Gastroesophageal sphincter (tissue), 4 donors: ENCODE data around the gene SLC8A1. TPM values are rescaled to one million over a fixed set of nuclear protein-coding genes. Genes with fewer than 3 reads are reported as not detected.
A peak's percentile ranks its signal among the peaks of the same experiment; 100 is the strongest.

ENCODE experiments used
- ATAC-seq: fragments of 150-250 bp; one replicate; pipeline ENCODE4 v1.9.1; 2016; ENCODE audit warnings: mild to moderate bottlenecking, moderate library complexity
- H3K27ac ChIP-seq, 4 donors: fragments of 200-600 bp; sonication (generic) in 3 of 4; 1 replicate in 3 of 4; 2 replicates in 1 of 4; pipeline ENCODE4 v1.5.1; 2016 to 2019
- H3K27me3 ChIP-seq: fragments of 200-600 bp; sonication (generic); one replicate; pipeline ENCODE4 v1.5.1; 2019
- H3K36me3 ChIP-seq, 2 donors: fragments of 200-600 bp; sonication (generic); one replicate each; pipeline ENCODE4 v1.5.1; 2019; ENCODE audit warnings: control low read depth in 1 of 2
- H3K4me1 ChIP-seq, 3 donors: fragments of 200-600 bp; sonication (generic); 1 replicate in 2 of 3; 2 replicates in 1 of 3; pipeline ENCODE4 v1.5.1; 2016 to 2019; ENCODE audit warnings: control low read depth in 2 of 3
- H3K4me3 ChIP-seq, 2 donors: fragments of 200-600 bp; sonication (generic); one replicate each; pipeline ENCODE4 v1.5.1; 2019; ENCODE audit warnings: mild to moderate bottlenecking in 1 of 2, moderate library complexity in 1 of 2
- H3K9me3 ChIP-seq, 3 donors: fragments of 200-600 bp; sonication (generic); one replicate each; pipeline ENCODE4 v1.5.1; 2017 to 2019; ENCODE audit warnings: control low read depth in 2 of 3
- CTCF ChIP-seq, 4 experiments: fragments of 200-600 bp in 2 of 4; fragments of 450-650 bp in 2 of 4; sonication (generic) in 1 of 4; IDR thresholded peaks; one replicate each; pipeline ENCODE4 v1.5.1; 2017 to 2019; ENCODE audit warnings: antibody characterized with exemption in 4 of 4, mild to moderate bottlenecking in 2 of 4, moderate library complexity in 2 of 4
- EP300 ChIP-seq: sonication (generic); formaldehyde crosslinking; IDR thresholded peaks from one replicate; pipeline ENCODE4 v1.6.1; 2017; ENCODE audit warnings: antibody characterized with exemption, mild to moderate bottlenecking
- POLR2A ChIP-seq, 2 donors: fragments of 450-650 bp; IDR thresholded peaks; one replicate each; pipeline ENCODE4 v1.6.1; 2017; ENCODE audit warnings: antibody characterized with exemption in 2 of 2, mild to moderate bottlenecking in 2 of 2, moderate library complexity in 1 of 2
- POLR2AphosphoS5 ChIP-seq: sonication (generic); formaldehyde crosslinking; IDR thresholded peaks from one replicate; pipeline ENCODE4 v1.6.1; 2017; ENCODE audit warnings: antibody characterized with exemption
- WGBS, 2 donors: methylation state at CpG; one replicate each; pipeline ENCODE4 v1.1.5; 2018; ENCODE audit warnings: low coverage in 1 of 2; 5-methylcytosine and 5-hydroxymethylcytosine counted together
- total RNA-seq, 4 donors: library from RNA; depleted of rRNA; stranded (reverse); fragments of >200 nt; gene quantifications; one replicate each; pipeline ENCODE4 v1.1.0, GENCODE V29; 2016

SLC8A1 gene
- total RNA-seq, 4 donors from 2014 or later, result 76.3 to 168 (median 146) TPM

- Histone ChIP-seq H3K27ac (peak overlapping the region in 3 of 4 donors; percentile 2 to 43 (median 39)), H3K9me3 (no peaks in the 10 kb centered on the region), H3K36me3 (no peaks in the 10 kb centered on the region), H3K4me3 (no peak overlapping the region), H3K4me1 (peaks cover 6 to 46% (median 7%) of the 10 kb centered on the region in 3 donors), H3K27me3 (no peaks in the 10 kb centered on the region)
- no peak for TF ChIP-seq EP300
- TF ChIP-seq POLR2AphosphoS5, result no peak
- TF ChIP-seq POLR2A (IDR thresholded peaks at IDR 0.05), result no peak
- no peak for TF ChIP-seq CTCF (IDR thresholded peaks at IDR 0.05)
- ATAC-seq, result no peak
- WGBS, 2 donors, result 46 to 48% methylated on average over 3 to 4 of the region's 4 CpGs
These were observed 227.6 kb downstream of the SLC8A1 start for GRCh38 chr2:40224318-40224717.

- H3K4me3 ChIP-seq, result no peak overlapping the region
- H3K4me1 ChIP-seq, result peaks cover 0 to 40% (median 13%) of the 10 kb centered on the region in 3 donors
- H3K27ac ChIP-seq, result peak overlapping the region; percentile 54 to 75 (median 62)
- no peaks in the 10 kb centered on the region for H3K9me3 ChIP-seq
- H3K27me3 ChIP-seq, result no peaks in the 10 kb centered on the region
- no peaks in the 10 kb centered on the region for H3K36me3 ChIP-seq
- 13 to 36% methylated on average over 2 to 4 of the region's 4 CpGs for WGBS, 2 donors
- ATAC-seq, result peak; percentile 93
- TF ChIP-seq EP300, result no peak
- peak; percentile 89 for TF ChIP-seq POLR2AphosphoS5
These were observed 231.5 kb downstream of the SLC8A1 start for GRCh38 chr2:40220177-40220925.

- Histone ChIP-seq H3K4me1 (peaks cover 0 to 41% (median 13%) of the 10 kb centered on the region in 3 donors), H3K4me3 (no peak overlapping the region), H3K36me3 (no peaks in the 10 kb centered on the region), H3K9me3 (no peaks in the 10 kb centered on the region), H3K27ac (peak overlapping the region in 2 of 4 donors; percentile 19 to 75), H3K27me3 (no peaks in the 10 kb centered on the region)
- no peak for TF ChIP-seq EP300
- TF ChIP-seq POLR2A (IDR thresholded peaks at IDR 0.05), result no peak
- TF ChIP-seq CTCF (IDR thresholded peaks at IDR 0.05), result no peak
- no peak for TF ChIP-seq POLR2AphosphoS5
- peak; percentile 35 for ATAC-seq
- 100% methylated on average over 1 of the region's 1 CpG for WGBS, 2 donors
These were observed 232.7 kb downstream of the SLC8A1 start for GRCh38 chr2:40219141-40219540.

GRCh38 chr2:40218679-40219078 lies 233.2 kb downstream of the SLC8A1 start:
- H3K4me1 ChIP-seq, result peaks cover 0 to 46% (median 13%) of the 10 kb centered on the region in 3 donors
- no peaks in the 10 kb centered on the region for H3K27me3 ChIP-seq
- no peaks in the 10 kb centered on the region for H3K9me3 ChIP-seq
- WGBS, 2 donors, result 0 to 8% methylated on average over 3 of the region's 3 CpGs
- ATAC-seq, result no peak
- H3K36me3 ChIP-seq, result no peaks in the 10 kb centered on the region
- TF ChIP-seq POLR2A (IDR thresholded peaks at IDR 0.05) (no peak), EP300 (no peak), CTCF (IDR thresholded peaks at IDR 0.05) (no peak)
- H3K27ac ChIP-seq, result peak overlapping the region in 1 of 4 donors; percentile 75
- no peak overlapping the region for H3K4me3 ChIP-seq

- TF ChIP-seq EP300 (no peak), CTCF (IDR thresholded peaks at IDR 0.05) (no peak), POLR2A (IDR thresholded peaks at IDR 0.05) (no peak), POLR2AphosphoS5 (no peak)
- Histone ChIP-seq H3K27ac (peak overlapping the region in 3 of 4 donors; percentile 21 to 45 (median 44)), H3K4me1 (peaks cover under 1 to 33% (median 7%) of the 10 kb centered on the region in 3 donors), H3K27me3 (no peaks in the 10 kb centered on the region), H3K36me3 (no peaks in the 10 kb centered on the region), H3K9me3 (no peaks in the 10 kb centered on the region), H3K4me3 (no peak overlapping the region)
- WGBS, 2 donors, result 26 to 33% methylated on average over 2 to 3 of the region's 3 CpGs
- ATAC-seq, result peak; percentile 41
These were observed 238.3 kb downstream of the SLC8A1 start for GRCh38 chr2:40213619-40214018.
